Measurements from ENCODE around the gene GSTCD.

DNA sequence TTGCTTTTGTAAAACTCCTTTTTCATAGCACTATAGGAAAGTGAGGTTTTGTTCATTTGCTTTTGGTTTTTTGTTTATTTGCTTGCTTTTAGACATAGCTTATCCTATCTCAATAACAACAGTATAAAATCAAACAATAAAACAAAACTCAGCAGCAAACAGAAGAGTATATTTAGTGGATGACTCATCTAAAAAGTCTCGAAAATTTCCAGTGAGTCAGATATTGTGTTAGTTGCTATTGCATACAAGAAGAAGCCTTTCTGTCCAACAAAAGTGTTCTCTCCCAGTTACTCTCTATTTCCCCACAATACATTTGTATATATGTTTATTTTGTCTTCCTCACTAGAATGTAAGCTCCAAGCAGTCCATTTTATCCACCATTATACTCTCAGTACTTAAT, 150.6 kb downstream of the GSTCD start:
- TF ChIP-seq, protein P1, sequence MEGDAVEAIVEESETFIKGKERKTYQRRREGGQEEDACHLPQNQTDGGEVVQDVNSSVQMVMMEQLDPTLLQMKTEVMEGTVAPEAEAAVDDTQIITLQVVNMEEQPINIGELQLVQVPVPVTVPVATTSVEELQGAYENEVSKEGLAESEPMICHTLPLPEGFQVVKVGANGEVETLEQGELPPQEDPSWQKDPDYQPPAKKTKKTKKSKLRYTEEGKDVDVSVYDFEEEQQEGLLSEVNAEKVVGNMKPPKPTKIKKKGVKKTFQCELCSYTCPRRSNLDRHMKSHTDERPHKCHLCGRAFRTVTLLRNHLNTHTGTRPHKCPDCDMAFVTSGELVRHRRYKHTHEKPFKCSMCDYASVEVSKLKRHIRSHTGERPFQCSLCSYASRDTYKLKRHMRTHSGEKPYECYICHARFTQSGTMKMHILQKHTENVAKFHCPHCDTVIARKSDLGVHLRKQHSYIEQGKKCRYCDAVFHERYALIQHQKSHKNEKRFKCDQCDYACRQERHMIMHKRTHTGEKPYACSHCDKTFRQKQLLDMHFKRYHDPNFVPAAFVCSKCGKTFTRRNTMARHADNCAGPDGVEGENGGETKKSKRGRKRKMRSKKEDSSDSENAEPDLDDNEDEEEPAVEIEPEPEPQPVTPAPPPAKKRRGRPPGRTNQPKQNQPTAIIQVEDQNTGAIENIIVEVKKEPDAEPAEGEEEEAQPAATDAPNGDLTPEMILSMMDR (IDR thresholded peaks at IDR 0.05 in 8 of 11, conservative IDR thresholded peaks at IDR 0.05 in 3 of 11), result no peak
- no peak for TF ChIP-seq POLR2AphosphoS5 (IDR thresholded peaks at IDR 0.05)
